ENCODE measurements around the gene GOLGA6L4.
"Not testable (repeated sequence)": the region's sequence is repeated elsewhere in the genome, so short reads cannot be mapped to it uniquely, and the experiment has no call there.

Gene GOLGA6L4, protein sequence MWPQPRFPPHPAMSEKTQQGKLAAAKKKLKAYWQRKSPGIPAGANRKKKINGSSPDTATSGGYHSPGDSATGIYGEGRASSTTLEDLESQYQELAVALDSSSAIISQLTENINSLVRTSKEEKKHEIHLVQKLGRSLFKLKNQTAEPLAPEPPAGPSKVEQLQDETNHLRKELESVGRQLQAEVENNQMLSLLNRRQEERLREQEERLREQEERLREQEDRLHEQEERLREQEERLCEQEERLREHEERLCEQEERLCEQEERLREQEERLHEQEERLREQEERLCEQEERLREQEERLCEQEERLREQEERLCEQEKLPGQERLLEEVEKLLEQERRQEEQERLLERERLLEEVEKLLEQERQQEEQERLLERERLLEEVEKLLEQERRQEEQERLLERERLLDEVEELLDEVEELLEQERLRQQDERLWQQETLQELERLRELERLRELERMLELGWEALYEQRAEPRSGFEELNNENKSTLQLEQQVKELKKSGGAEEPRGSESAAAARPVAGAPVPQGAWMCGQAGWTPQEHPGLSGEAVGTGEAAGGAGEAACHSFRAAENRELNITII

DNA sequence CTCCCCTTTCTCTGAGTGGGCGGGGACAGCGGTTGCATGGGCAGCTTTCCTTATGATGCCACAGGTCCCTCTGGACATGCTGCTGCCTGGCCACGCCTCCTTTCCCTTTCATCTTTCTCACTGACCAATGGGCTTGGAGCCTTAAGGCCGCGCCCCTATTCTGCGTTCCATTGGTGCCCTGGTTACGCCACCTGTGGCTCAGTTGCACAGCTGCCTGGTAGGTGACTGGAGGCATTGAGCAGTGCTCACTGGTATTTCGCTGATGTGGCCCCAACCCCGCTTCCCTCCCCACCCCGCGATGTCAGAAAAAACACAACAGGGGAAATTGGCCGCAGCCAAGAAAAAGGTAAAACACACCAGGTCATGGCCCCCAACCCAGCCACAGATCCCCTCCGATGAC, at the start of gene GOLGA6L4:
TSS of gene GOLGA6L4 (plus strand) at position 201 of the 400 bp plus-strand sequence. CDS start at position 263, 62 bp downstream.
- not testable (repeated sequence) for DNase-seq (ENCODE audit: low read depth)

DNA sequence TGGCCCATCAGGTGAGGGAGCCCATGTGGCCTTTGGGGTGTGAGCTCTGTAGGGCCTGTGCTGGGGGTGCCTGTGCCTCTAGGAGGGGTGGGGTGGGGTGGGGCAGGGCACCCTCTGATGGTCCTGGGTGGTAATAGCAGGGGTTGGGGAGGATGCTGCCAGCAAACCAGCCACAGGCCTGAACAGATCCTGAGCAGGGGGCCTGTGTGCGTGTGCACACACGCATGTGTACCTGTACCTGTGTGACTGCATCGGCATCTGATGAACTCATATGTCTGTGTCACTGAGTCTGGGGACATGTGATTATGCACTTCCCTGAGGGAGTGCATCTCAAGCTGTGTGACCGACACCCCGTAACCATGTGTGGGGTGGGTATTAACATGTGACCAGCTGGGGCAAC, 42.6 kb upstream of the GOLGA6L4 start:
- not testable (repeated sequence) for DNase-seq (ENCODE audit: low read depth)

DNA sequence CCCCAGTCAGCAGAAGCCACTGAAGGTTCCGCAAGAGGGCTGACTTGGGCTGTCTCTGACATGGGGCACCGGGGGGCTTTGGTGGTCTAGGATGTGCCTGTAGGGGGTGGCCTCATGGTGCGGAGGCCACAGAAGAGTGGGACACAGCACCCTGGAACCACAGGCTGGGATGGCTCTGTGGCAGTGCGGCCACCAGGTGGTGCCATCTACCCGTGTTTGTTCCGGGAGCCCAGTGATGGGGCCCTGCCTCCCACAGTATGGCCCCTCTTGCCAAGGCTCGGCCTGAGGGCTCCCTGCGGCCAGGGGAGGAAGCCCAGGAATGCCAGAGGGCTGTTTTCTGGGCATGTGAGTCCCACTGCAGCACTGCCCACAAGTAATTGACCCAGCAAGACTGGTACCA, 40.0 kb upstream of the GOLGA6L4 start:
- not testable (repeated sequence) for DNase-seq (ENCODE audit: low read depth)

DNA sequence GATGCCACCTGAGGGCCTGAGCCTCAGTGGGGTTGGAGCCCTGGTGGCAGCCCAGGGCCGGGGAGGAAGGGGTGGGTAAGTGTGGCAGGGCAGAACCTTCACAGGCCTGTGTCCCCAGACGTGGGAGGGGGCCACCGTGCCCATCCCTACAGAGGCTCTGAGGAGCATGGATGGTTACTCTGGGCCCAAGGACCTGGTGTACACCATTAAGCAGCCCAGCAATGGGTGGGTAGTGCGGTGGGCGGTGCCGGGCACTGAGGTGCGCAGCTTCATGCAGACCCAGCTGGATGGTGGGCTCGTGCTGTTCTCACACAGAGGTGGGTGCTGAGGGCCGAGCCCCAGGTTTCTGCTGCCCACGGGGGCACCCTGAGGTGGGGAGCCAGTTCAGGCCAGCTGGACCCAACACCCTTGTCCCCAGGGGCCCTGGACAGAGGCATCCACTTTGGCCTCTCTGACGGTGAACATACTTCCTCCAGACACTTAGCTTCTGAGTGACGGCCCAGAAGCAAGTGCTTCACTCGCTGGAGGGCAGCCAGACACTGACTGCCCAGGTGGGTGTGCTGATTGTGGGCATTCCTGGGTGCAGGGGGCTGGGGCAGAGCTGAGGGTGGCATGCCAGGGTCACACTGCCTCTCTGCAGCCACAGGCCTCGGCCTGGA, 38.9 kb upstream of the GOLGA6L4 start:
- not testable (repeated sequence) for DNase-seq (ENCODE audit: low read depth)

DNA sequence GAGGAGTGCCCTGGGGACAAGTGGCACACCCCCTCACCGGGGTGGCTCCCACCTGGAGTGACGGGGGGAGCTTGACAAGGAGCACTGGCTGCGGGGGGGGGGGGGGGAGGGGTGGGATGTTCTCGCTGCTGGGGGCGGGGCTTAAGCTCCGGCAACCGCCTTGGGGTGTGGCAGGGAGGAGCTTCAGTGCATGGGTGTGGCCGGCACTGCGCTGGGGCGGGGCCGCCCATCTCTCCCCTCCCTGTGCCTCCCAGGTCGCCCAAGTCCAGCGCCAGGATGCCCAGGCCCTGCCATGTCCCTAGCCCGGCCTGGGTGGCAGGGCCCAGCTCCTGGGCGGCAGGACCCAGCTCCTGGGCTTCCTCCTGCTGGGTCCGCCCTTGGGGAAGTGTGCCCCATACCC, 35.7 kb upstream of the GOLGA6L4 start:
- not testable (repeated sequence) for DNase-seq (ENCODE audit: low read depth)

DNA sequence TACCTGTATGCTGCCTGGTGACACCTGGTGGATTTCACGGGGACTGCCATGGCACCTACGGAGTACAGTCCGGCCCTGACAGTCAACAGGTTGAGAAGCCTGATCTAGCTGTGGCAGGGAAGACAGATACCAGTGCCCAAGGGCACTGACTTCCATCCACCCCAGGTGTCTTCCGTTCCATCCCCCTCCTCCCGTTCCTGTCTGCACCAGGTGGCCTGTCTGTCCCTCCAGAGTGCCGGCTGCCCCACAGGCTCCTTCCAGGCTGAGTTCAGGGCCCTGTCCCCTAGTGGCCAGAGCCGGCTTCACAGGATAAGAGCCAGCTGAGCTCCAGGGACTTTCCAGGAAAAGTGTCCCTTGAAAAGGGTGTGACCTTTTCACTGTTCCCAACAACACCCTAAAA, 10.9 kb downstream of the GOLGA6L4 start:
- not testable (repeated sequence) for DNase-seq (ENCODE audit: low read depth)

Data from stimulated activated CD8-positive, alpha-beta memory T cell treated with anti-CD3 and anti-CD28 coated beads, Interleukin-7, amount 100 ng/mL, for 24 hours (primary cell).